ENCODE results near the gene DTYMK.

DTYMK gene

DNA sequence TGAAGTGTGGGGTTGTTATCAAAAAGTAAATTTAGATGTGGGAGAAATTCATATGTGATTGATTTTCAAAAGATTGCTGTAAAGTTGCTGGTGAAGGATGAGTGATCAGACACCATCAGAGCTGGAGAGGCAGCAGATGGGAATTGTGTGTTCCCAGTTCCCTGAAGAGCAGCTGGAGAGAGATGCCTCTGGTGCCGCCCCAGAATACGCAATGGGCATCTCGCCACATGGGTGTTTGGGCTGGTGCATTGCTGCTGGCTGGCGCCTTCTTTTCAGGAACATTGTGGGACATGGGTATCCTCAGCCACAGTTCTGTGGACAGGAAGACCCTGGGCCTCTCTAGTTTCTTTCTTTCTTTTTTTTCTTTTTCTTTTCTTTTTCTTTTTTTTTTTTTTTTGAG is 37.2 kb downstream of the DTYMK start:
- H3K4me3 ChIP-seq (ENCODE audit: low read depth, low read length): no peak overlapping the region

DNA sequence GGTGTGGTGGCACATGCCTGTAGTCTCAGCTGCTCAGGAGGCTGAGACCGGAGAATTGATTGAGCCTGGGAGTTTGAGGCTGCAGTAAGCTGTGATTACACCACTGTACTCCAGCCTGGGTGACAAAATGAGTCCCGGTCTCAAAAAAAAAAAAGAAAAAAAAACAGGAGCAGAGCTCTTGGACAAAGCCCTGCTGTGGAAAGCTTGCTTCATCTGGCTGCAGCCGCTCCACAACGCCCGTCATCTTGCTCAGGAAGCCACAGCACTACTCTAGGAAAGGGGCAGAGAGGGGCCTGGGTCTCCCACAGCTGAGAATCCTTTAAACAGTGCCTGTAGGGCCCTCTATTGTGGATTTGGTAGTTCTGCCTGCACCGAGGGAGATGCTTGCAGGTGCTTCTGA is 38.2 kb downstream of the DTYMK start:
- H3K4me3 ChIP-seq (ENCODE audit: low read depth, low read length): no peak overlapping the region
- no peak for TF ChIP-seq CTCF (IDR thresholded peaks at IDR 0.05; ENCODE audit: borderline replicate concordance, insufficient read depth, low read depth, low read length)

More for the DNA sequence above, 37.2 kb downstream of the DTYMK start:
- TF ChIP-seq CTCF (IDR thresholded peaks at IDR 0.05; ENCODE audit: borderline replicate concordance, insufficient read depth, low read depth, low read length): no peak

GRCh38 chr2:241645915-241646645 is 40.5 kb downstream of the DTYMK start:
- no peak overlapping the region for H3K4me3 ChIP-seq (ENCODE audit: low read depth, low read length)
- no peak for TF ChIP-seq CTCF (IDR thresholded peaks at IDR 0.05; ENCODE audit: borderline replicate concordance, insufficient read depth, low read depth, low read length)

DNA sequence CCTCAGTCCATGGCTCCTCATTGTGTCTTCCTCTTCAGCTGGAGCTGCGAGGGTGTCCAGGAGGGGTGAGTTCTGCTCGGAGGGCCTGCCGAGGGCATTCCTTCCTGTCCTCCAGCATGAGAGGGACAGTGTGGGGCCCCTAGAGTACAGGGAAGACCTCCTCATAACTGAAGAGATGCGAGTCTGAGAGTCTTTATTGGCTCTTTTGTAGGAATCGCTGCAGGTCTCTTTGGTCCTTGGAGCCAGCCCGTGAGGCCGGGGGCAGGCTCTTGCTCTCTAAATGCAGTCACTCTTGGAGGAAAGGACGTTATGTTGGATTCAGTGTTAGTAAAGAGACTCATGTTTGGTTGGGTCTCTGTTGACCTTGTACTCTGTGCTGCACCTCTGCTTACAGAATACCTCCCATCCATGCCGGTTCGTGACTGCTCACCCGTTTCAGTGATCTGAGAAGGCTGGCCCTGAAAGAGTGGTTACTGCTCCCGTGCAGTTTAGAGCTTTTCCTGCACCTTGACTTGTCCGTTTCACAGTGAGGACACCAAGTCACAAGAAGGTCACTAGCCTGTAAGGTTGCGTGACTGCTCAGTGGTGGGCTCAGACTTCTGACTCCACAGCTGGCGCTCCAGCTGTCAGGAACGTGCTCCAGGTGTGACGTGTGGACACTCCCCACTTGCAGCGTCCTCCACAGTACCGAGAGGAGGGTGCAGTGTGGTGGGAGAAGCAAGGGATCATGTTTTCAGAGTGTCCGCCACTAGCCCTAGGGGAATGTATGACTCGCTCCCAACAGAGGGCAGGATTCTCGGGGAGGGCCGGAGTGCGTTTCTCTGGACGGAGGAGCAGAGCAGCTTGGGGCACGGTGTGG is 41.3 kb downstream of the DTYMK start:
- no peak for TF ChIP-seq CTCF (IDR thresholded peaks at IDR 0.05; ENCODE audit: borderline replicate concordance, insufficient read depth, low read depth, low read length)

GRCh38 chr2:241641631-241642030 is 45.0 kb downstream of the DTYMK start:
- no peak overlapping the region for H3K4me3 ChIP-seq (ENCODE audit: low read depth, low read length)
- no peak for TF ChIP-seq CTCF (IDR thresholded peaks at IDR 0.05; ENCODE audit: borderline replicate concordance, insufficient read depth, low read depth, low read length)

More for the DNA sequence above, 41.3 kb downstream of the DTYMK start:
- H3K4me3 ChIP-seq (ENCODE audit: low read depth, low read length): no peak overlapping the region

GRCh38 chr2:241640165-241640795 is 46.3 kb downstream of the DTYMK start:
- no peak overlapping the region for H3K4me3 ChIP-seq (ENCODE audit: low read depth, low read length)
- no peak for TF ChIP-seq CTCF (IDR thresholded peaks at IDR 0.05; ENCODE audit: borderline replicate concordance, insufficient read depth, low read depth, low read length)
